Esophagus muscularis mucosa (tissue), 4 donors: ENCODE measurements around the gene KPNA4.

ENCODE experiments used
- EP300 ChIP-seq: sonication (generic); formaldehyde crosslinking; IDR thresholded peaks from one replicate; pipeline ENCODE4 v1.6.1; 2017; ENCODE audit warnings: antibody characterized with exemption
- POLR2A ChIP-seq: fragments of 450-650 bp; IDR thresholded peaks from one replicate; pipeline ENCODE4 v1.6.1; 2017; ENCODE audit warnings: antibody characterized with exemption, moderate library complexity, mild to moderate bottlenecking, low read depth
- TF ChIP-seq, protein P1 (sequence below), 3 experiments: fragments of 200-600 bp in 2 of 3; fragments of 450-650 bp in 1 of 3; sonication (generic) in 2 of 3; IDR thresholded peaks; one replicate each; pipeline ENCODE4 v1.5.1; 2017 to 2019; ENCODE audit warnings: antibody characterized with exemption in 3 of 3, mild to moderate bottlenecking in 2 of 3, moderate library complexity in 1 of 3

- TF ChIP-seq EP300 (no peak), POLR2A (no peak)
- TF ChIP-seq, protein P1, sequence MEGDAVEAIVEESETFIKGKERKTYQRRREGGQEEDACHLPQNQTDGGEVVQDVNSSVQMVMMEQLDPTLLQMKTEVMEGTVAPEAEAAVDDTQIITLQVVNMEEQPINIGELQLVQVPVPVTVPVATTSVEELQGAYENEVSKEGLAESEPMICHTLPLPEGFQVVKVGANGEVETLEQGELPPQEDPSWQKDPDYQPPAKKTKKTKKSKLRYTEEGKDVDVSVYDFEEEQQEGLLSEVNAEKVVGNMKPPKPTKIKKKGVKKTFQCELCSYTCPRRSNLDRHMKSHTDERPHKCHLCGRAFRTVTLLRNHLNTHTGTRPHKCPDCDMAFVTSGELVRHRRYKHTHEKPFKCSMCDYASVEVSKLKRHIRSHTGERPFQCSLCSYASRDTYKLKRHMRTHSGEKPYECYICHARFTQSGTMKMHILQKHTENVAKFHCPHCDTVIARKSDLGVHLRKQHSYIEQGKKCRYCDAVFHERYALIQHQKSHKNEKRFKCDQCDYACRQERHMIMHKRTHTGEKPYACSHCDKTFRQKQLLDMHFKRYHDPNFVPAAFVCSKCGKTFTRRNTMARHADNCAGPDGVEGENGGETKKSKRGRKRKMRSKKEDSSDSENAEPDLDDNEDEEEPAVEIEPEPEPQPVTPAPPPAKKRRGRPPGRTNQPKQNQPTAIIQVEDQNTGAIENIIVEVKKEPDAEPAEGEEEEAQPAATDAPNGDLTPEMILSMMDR (IDR thresholded peaks at IDR 0.05): no peak
These were observed 27.6 kb downstream of the KPNA4 start for GRCh38 chr3:160537729-160538128.
